Measurements from ENCODE around the gene HRH4.

The HRH4 gene

GRCh38 chr18:24470022-24470618, 9.7 kb downstream of the HRH4 start:
- no peak for DNase-seq

- no peak for DNase-seq
These were observed 10.4 kb downstream of the HRH4 start for GRCh38 chr18:24470805-24471204.

- DNase-seq, result no peak
These were observed 12.2 kb downstream of the HRH4 start for GRCh38 chr18:24472591-24472990.

GRCh38 chr18:24474406-24474805, 14.0 kb downstream of the HRH4 start:
- no peak for DNase-seq

- DNase-seq, result no peak
These were observed 15.6 kb downstream of the HRH4 start for GRCh38 chr18:24475926-24476589.

GRCh38 chr18:24479371-24479770, 18.9 kb downstream of the HRH4 start:
- DNase-seq, result no peak

- no peak for DNase-seq
These were observed 22.4 kb downstream of the HRH4 start for GRCh38 chr18:24482821-24483220.

GRCh38 chr18:24485681-24486080, 25.2 kb downstream of the HRH4 start:
- DNase-seq, result no peak

GRCh38 chr18:24486684-24487083, 26.2 kb downstream of the HRH4 start:
- DNase-seq, result no peak

- DNase-seq, result no peak
These were observed 28.5 kb downstream of the HRH4 start for GRCh38 chr18:24488824-24489493.

GRCh38 chr18:24490539-24490938, 30.1 kb downstream of the HRH4 start:
- DNase-seq, result no peak

- DNase-seq, result peak; percentile 38 to 50
These were observed 31.7 kb downstream of the HRH4 start for GRCh38 chr18:24491927-24492834.

- no peak for DNase-seq
These were observed 34.1 kb downstream of the HRH4 start for GRCh38 chr18:24494586-24494985.

- no peak for DNase-seq
These were observed 36.8 kb downstream of the HRH4 start for GRCh38 chr18:24497031-24497754.

GRCh38 chr18:24499814-24500213, 39.4 kb downstream of the HRH4 start:
- no peak for DNase-seq

GRCh38 chr18:24500217-24500616, 39.8 kb downstream of the HRH4 start:
- DNase-seq, result no peak

- DNase-seq, result no peak
These were observed 40.3 kb downstream of the HRH4 start for GRCh38 chr18:24500766-24501165.

- DNase-seq, result no peak
These were observed 42.5 kb downstream of the HRH4 start for GRCh38 chr18:24502667-24503523.

- DNase-seq, result no peak
These were observed 44.0 kb downstream of the HRH4 start for GRCh38 chr18:24504401-24504800.

- DNase-seq, result no peak
These were observed 45.7 kb downstream of the HRH4 start for GRCh38 chr18:24506175-24506574.

GRCh38 chr18:24509435-24509834, 49.0 kb downstream of the HRH4 start:
- no peak for DNase-seq

GRCh38 chr18:24514439-24514838, 54.0 kb downstream of the HRH4 start:
- DNase-seq, result no peak

Measured in NCI-H187 (cell line).